Measurements from ENCODE around the gene PDE4D.

DNA sequence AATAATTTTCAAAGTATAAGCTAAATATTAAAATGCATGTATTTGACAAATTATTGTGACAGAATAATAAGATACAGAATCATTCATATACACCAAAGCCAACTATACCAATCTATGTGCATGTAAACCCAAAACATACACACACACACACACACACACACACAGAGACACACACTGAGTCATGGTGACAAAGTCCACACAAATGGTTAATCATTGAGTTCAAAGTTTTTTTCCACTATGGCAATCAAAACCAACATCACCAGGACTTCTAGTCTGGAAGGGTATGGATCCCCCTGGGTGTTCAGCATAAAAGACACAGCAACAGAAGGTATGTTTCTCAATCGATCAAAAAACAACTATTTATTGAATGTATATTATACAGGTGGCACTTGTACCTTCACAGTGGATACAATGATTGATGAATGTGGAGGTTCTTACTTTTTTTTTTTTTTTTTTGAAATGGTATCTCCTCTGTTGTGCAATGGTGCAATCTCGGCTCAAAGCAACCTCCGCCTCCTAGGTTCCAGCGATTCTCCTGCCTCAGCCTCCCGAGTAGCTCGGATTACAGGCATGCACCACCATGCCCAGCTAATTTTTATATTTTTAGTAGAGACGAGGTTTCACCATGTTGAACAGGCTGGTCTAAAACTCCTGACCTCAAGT is 137.0 kb downstream of the PDE4D start:
- TF ChIP-seq, protein P1, sequence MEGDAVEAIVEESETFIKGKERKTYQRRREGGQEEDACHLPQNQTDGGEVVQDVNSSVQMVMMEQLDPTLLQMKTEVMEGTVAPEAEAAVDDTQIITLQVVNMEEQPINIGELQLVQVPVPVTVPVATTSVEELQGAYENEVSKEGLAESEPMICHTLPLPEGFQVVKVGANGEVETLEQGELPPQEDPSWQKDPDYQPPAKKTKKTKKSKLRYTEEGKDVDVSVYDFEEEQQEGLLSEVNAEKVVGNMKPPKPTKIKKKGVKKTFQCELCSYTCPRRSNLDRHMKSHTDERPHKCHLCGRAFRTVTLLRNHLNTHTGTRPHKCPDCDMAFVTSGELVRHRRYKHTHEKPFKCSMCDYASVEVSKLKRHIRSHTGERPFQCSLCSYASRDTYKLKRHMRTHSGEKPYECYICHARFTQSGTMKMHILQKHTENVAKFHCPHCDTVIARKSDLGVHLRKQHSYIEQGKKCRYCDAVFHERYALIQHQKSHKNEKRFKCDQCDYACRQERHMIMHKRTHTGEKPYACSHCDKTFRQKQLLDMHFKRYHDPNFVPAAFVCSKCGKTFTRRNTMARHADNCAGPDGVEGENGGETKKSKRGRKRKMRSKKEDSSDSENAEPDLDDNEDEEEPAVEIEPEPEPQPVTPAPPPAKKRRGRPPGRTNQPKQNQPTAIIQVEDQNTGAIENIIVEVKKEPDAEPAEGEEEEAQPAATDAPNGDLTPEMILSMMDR (IDR thresholded peaks at IDR 0.05), result no peak
- no peak for TF ChIP-seq POLR2A (IDR thresholded peaks at IDR 0.05)
